PC-9 (cell line): Measurements from ENCODE around the gene LOXL3. TPM values are rescaled to one million over a fixed set of nuclear protein-coding genes. Genes with fewer than 3 reads are reported as not detected.

Experiments used
- BruUV-seq: library from RNA; stranded (reverse); fragments of 400-500 nt; replicated peaks from 2 replicates; lab custom pipeline; 2021; lab: Mats Ljungman, UMichigan
- CTCF ChIA-PET: fragments of 300-600 bp; sonication (Branson Sonifier 250); formaldehyde crosslinking; loops from one replicate; lab custom pipeline; 2022; ENCODE audit warnings: antibody characterized with exemption; lab: Charles Lee
- POLR2A ChIA-PET: fragments of 300-600 bp; sonication (Branson Sonifier 250); formaldehyde crosslinking; loops from one replicate; lab custom pipeline; 2022; ENCODE audit warnings: antibody characterized with exemption; ENCODE audit not compliant: unreplicated experiment; lab: Charles Lee
- DNase-seq, 2 experiments: peaks; one replicate each; pipeline versions ENCODE4 v3.0.0 to v3.0.0-alpha.2; 2015 to 2022; ENCODE audit warnings: mixed read lengths in 1 of 2
- H2AFZ ChIP-seq: fragments of 200-600 bp; sonication (generic); 2 replicates; pipeline ENCODE4 v1.8.1; 2017; ENCODE audit warnings: antibody characterized with exemption
- H3F3A ChIP-seq: fragments of 200-600 bp; sonication (generic); 2 replicates; pipeline ENCODE4 v1.8.1; 2017; ENCODE audit warnings: antibody characterized with exemption, mild to moderate bottlenecking, low read depth; ENCODE audit not compliant: insufficient read depth
- H3K27ac ChIP-seq: fragments of 200-600 bp; sonication (generic); 2 replicates; pipeline ENCODE4 v1.6.1; 2016; ENCODE audit warnings: mixed run types
- H3K27me3 ChIP-seq: fragments of 200-600 bp; sonication (generic); 2 replicates; pipeline ENCODE4 v1.6.1; 2016; ENCODE audit warnings: low read depth, mixed run types; ENCODE audit not compliant: insufficient read depth
- H3K36me3 ChIP-seq: fragments of 200-600 bp; sonication (generic); 2 replicates; pipeline ENCODE4 v1.6.1; 2016; ENCODE audit warnings: low read depth, mixed run types
- H3K4me1 ChIP-seq: fragments of 200-600 bp; sonication (generic); replicated peaks from 2 replicates; pipeline ENCODE4 v1.6.1; 2016; ENCODE audit warnings: mixed run types; ENCODE audit not compliant: insufficient read depth
- H3K4me2 ChIP-seq: fragments of 200-600 bp; sonication (generic); 2 replicates; pipeline ENCODE4 v1.6.1; 2017; ENCODE audit warnings: mixed run types
- H3K4me3 ChIP-seq: fragments of 200-600 bp; sonication (generic); 2 replicates; pipeline ENCODE4 v1.6.1; 2016; ENCODE audit warnings: mixed run types
- H3K79me2 ChIP-seq: fragments of 200-600 bp; sonication (generic); 2 replicates; pipeline ENCODE4 v1.6.1; 2017; ENCODE audit warnings: low read depth, mixed run types
- H3K9me2 ChIP-seq: fragments of 200-600 bp; sonication (generic); 2 replicates; pipeline ENCODE4 v1.8.1; 2017; ENCODE audit warnings: mild to moderate bottlenecking; ENCODE audit not compliant: insufficient read depth
- H3K9me3 ChIP-seq: fragments of 200-600 bp; sonication (generic); 2 replicates; pipeline ENCODE4 v1.8.1; 2016; ENCODE audit warnings: low read depth; ENCODE audit not compliant: insufficient read depth
- H4K20me1 ChIP-seq: fragments of 200-600 bp; sonication (generic); 2 replicates; pipeline ENCODE4 v1.8.1; 2017; ENCODE audit not compliant: insufficient read depth
- EZH2 ChIP-seq: fragments of 200-600 bp; sonication (generic); IDR thresholded peaks from 2 replicates; pipeline ENCODE4 v1.8.0; 2017; ENCODE audit warnings: antibody characterized with exemption, low read depth
- intact Hi-C: fragments of 100-400 bp; cut with micrococcal nuclease; formaldehyde crosslinking; loops from one replicate; pipeline ENCODE4 v1.10.0; 2022; ENCODE audit not compliant: unreplicated experiment
- total RNA-seq: library from RNA; stranded (reverse); gene quantifications from 2 replicates; pipeline ENCODE4 v1.2.3, GENCODE V29; 2021
- TF ChIP-seq, protein P1 (sequence below): fragments of 200-600 bp; sonication (generic); conservative IDR thresholded peaks from 2 replicates; pipeline ENCODE4 v1.6.1; 2017; ENCODE audit warnings: mixed run types, antibody characterized with exemption, mild to moderate bottlenecking, moderate library complexity

LOXL3 gene
- total RNA-seq, 1 experiment from 2014 or later: 3.1 TPM

DNA sequence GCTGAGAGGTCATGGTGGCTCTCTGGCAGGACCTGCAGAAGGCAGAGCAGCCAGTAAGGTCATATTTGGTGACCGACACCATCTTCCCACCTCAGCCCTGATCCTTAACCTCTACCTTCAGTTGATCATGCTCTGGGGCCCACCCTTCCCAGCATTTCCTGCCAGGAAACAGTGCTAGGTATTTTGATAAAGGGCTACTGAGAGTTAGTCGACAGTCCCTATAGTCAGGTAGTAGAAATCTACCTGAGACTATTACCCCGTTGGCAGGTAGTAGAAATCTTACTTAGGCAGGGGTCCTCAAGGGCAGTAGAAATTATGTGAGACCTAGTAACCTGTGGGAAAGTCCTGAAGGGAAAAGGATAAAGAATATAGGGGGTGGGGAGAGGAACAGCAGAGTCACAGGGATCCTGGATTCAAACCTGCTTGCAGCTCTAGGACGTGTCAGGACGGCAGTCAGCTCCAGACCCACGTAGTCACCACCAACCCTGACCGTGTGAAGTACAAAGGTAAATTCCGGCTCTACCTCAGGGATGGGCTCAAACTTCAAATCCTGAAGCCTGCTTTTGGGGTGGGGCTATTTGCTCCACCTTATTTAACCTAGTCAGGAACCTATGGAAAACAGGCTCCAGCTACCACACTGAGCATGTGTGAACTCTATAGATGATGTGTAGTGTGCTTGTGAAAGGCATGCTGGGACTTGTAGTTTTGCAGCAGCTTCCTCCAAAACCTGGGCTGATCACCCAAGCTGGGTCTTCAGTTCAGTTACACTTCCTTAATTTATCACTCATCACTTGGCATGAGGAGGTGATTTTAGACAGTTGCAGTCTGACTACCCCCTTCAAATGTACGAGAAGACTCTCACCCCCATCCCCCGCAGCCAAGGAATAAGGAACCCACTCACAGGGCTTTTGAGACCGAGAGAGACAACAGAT lies 27.8 kb downstream of the LOXL3 start, which contains the start of gene DQX1:
Gene DQX1, minus strand, starts transcription at position 515 of the 932 bp plus-strand sequence. Its CDS starts 502 bp downstream, at position 13.
- no peak within 1 kb of the TSS for H3K27ac ChIP-seq
- H3K9me3 ChIP-seq: no peaks in the 10 kb centered on the region
- H3K79me2 ChIP-seq: peaks cover 32% of the 10 kb centered on the region
- peaks cover 9% of the 10 kb centered on the region; the same call in 1 of the 2 replicates for H4K20me1 ChIP-seq
- H3K36me3 ChIP-seq: peaks cover 18% of the 10 kb centered on the region
- no peaks in the 10 kb centered on the region for H3K9me2 ChIP-seq
- no peaks in the 10 kb centered on the region for H3K27me3 ChIP-seq
- POLR2A ChIA-PET: interaction anchor here (0.5 kb wide), 1 partner anchor 60 kb away, joined by 7 read pairs; no protein-coding TSS in a partner anchor
- TF ChIP-seq EZH2: no peak
- TF ChIP-seq, protein P1, sequence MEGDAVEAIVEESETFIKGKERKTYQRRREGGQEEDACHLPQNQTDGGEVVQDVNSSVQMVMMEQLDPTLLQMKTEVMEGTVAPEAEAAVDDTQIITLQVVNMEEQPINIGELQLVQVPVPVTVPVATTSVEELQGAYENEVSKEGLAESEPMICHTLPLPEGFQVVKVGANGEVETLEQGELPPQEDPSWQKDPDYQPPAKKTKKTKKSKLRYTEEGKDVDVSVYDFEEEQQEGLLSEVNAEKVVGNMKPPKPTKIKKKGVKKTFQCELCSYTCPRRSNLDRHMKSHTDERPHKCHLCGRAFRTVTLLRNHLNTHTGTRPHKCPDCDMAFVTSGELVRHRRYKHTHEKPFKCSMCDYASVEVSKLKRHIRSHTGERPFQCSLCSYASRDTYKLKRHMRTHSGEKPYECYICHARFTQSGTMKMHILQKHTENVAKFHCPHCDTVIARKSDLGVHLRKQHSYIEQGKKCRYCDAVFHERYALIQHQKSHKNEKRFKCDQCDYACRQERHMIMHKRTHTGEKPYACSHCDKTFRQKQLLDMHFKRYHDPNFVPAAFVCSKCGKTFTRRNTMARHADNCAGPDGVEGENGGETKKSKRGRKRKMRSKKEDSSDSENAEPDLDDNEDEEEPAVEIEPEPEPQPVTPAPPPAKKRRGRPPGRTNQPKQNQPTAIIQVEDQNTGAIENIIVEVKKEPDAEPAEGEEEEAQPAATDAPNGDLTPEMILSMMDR: no peak
- H2AFZ ChIP-seq: no peak within 1 kb of the TSS
- H3F3A ChIP-seq: peaks cover 6% of the 10 kb centered on the region; the same call in 1 of the 2 replicates
- H3K4me2 ChIP-seq: no peak within 1 kb of the TSS
- intact Hi-C loops: no loop called here
- CTCF ChIA-PET: no interaction called here
- DNase-seq: peak in 1 of 2 experiments; percentile 69
- BruUV-seq: no TSS peak
- H3K4me1 ChIP-seq: peaks cover 15% of the 10 kb centered on the region
- H3K4me3 ChIP-seq: no peak within 1 kb of the TSS

DNA sequence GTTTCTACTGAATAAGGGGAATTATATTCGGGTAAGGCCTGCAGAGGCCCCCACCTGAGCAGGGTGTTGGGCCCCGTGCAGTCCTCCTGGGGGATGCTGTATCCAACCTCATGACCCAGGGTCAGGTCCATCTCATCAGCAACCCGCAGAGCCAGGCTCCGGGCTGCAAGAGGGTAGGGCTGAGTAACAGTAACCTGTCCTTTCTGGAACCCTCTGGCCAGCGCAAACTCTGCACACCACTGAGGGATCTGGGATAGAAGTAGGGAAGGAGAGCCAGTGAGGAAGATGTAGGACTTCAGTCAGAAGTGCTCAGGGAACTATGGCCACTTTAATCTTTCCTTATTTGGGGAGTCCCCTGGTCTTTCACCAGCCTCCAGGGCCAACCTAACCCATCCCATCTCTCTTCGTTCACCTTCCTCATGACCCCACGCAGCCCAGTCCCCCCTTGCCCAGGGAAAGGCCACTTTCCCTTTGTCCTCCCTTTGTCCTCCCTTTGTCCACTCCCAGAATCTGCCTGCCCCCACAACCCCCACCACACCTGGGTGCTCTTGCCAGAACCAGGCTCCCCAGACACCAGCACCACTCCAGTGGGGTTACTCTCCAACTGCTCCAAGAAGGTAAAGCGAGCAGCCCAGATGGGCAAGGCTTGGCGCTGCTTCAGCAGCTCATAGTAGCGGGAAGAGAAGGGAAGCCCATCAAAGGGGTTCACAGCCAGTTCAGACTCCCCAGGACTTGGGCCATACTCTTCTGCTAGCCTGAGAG lies 28.6 kb downstream of the LOXL3 start:
- no TSS peak for BruUV-seq
- intact Hi-C loops: no loop called here
- Histone ChIP-seq H3K4me3 (no peak overlapping the region), H4K20me1 (peaks cover 9% of the 10 kb centered on the region; the same call in 1 of the 2 replicates), H3K79me2 (peaks cover 27% of the 10 kb centered on the region), H3K27me3 (no peaks in the 10 kb centered on the region), H3F3A (peaks cover 6% of the 10 kb centered on the region; the same call in 1 of the 2 replicates), H2AFZ (no peak overlapping the region), H3K36me3 (peaks cover 18% of the 10 kb centered on the region), H3K27ac (no peak overlapping the region), H3K9me2 (no peaks in the 10 kb centered on the region), H3K9me3 (no peaks in the 10 kb centered on the region), H3K4me1 (peaks cover 10% of the 10 kb centered on the region), H3K4me2 (no peak overlapping the region)
- CTCF ChIA-PET: no interaction called here
- POLR2A ChIA-PET: no interaction called here
- TF ChIP-seq, protein P1: no peak
- no peak for TF ChIP-seq EZH2
- DNase-seq: no peak

DNA sequence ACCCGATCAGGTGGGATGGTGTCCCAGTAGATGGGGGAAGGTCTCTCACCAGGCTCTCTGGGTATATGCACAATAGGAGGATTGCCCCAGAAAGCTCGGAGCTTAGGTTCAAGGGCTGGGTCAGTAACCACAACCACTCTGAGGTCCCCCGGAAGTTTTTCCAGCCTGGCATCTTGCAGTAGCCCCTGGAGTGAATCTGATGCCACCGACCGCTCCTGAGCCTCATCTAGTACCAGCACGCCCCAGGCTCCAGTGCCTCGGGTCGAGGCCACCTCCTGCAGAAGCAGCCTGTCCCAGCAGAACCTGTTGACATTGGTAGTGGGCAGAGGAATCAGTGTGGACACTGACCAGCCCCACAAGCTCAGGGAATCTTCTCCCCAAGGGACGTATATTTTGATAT lies 29.7 kb downstream of the LOXL3 start:
- no peak overlapping the region for H3K4me2 ChIP-seq
- H3K9me3 ChIP-seq: no peaks in the 10 kb centered on the region
- peaks cover 10% of the 10 kb centered on the region for H3K4me1 ChIP-seq
- H2AFZ ChIP-seq: no peak overlapping the region
- peaks cover 18% of the 10 kb centered on the region for H3K36me3 ChIP-seq
- H3K9me2 ChIP-seq: no peaks in the 10 kb centered on the region
- peaks cover 23% of the 10 kb centered on the region for H3K79me2 ChIP-seq
- CTCF ChIA-PET: no interaction called here
- intact Hi-C loops: no loop called here
- H4K20me1 ChIP-seq: peaks cover 9% of the 10 kb centered on the region; the same call in 1 of the 2 replicates
- H3K27ac ChIP-seq: no peak overlapping the region
- BruUV-seq: no TSS peak
- POLR2A ChIA-PET: no interaction called here
- DNase-seq: no peak
- H3K27me3 ChIP-seq: no peaks in the 10 kb centered on the region
- H3K4me3 ChIP-seq: no peak overlapping the region
- peaks cover 6% of the 10 kb centered on the region; the same call in 1 of the 2 replicates for H3F3A ChIP-seq
- TF ChIP-seq EZH2: no peak
- TF ChIP-seq, protein P1: no peak
